ENCODE data around the gene XPC.

Gene XPC

DNA sequence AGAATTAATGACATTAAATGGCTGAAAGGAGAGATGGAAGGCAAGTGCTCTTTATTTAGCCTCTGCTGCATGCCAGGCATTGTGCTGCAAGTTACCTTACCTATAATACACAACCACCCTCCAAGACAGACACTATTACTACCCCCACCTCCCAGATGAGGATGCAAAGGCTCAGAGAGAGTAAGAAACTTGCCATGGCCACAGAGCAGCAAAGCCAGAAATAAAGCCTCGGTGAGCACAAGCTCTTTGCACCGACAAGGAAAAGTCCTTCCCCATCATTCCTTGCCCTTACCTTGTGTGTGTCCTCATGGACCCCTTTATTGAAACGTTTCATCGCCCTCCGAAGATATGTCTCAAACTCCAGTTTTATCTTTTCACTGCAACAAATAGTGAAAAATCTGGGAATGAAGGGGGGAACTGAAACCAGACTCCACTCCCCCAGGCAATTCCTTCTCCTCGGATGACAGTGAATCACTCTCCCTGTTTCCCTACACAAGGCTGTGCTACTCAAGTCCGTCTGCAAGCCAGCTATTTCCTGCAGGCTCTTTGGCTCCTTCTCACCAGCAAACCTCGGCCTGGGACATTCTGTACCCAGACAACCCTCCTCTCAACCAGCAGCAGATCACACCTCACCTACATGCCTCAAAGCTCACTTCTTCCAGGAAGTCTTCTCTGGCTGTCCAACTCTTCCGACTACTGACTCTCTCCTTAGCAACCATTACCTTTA lies 11.4 kb downstream of the XPC start:
- DNase-seq (ENCODE audit: low read depth), result no peak
- in situ Hi-C loops (cut with HindIII; ENCODE audit: low sequenced_read_pairs), result loop anchor here (5.0 kb wide), 1 partner anchor 45 kb away; no protein-coding TSS in a partner anchor
- no peak overlapping the region for H3K4me3 ChIP-seq (ENCODE audit: low read depth, low read length)
- TF ChIP-seq, protein P1, sequence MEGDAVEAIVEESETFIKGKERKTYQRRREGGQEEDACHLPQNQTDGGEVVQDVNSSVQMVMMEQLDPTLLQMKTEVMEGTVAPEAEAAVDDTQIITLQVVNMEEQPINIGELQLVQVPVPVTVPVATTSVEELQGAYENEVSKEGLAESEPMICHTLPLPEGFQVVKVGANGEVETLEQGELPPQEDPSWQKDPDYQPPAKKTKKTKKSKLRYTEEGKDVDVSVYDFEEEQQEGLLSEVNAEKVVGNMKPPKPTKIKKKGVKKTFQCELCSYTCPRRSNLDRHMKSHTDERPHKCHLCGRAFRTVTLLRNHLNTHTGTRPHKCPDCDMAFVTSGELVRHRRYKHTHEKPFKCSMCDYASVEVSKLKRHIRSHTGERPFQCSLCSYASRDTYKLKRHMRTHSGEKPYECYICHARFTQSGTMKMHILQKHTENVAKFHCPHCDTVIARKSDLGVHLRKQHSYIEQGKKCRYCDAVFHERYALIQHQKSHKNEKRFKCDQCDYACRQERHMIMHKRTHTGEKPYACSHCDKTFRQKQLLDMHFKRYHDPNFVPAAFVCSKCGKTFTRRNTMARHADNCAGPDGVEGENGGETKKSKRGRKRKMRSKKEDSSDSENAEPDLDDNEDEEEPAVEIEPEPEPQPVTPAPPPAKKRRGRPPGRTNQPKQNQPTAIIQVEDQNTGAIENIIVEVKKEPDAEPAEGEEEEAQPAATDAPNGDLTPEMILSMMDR (IDR thresholded peaks at IDR 0.05; ENCODE audit: low read depth, low read length, missing control alignments), result no peak

DNA sequence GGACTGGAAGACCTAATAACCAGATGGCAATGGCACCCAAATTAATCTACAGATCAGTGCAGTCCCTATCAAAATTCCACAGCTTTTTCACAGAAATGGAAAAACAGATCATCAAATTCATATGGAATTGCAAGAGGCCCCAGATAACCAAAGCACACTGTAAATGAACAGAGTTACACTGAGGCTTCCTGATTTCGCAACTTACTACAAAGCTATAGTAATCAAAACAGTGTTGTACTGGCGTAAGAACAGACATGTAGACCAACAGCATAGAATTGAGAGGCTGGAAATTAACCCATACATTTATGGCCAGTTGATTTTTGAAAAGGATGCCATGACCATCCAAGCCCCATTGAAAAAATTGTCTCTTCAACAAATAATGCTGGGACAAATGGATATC lies 16.2 kb downstream of the XPC start:
- H3K4me3 ChIP-seq (ENCODE audit: low read depth, low read length), result no peak overlapping the region
- TF ChIP-seq, protein P1 (IDR thresholded peaks at IDR 0.05; ENCODE audit: low read depth, low read length, missing control alignments), result no peak
- in situ Hi-C loops (cut with HindIII; ENCODE audit: low sequenced_read_pairs), result no loop called here
- DNase-seq (ENCODE audit: low read depth), result no peak

DNA sequence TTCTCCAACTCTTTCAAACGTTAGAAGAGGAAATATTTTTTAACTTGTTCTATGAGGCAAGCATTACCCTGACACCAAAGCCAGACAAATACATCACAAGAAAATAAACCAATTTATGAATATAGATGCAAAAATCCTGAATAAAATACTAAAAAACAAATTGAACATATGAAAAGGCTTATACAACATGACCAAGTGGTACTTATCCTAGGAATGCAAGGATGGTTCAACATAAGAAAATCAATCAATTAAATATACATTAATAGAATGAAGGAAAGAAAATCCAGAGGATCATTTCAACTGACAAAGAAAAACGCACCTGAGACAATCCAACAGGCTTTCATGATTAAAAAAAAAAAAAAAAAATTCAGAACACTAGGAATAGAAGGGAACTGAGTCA lies 17.1 kb downstream of the XPC start:
- no peak for DNase-seq (ENCODE audit: low read depth)
- TF ChIP-seq, protein P1 (IDR thresholded peaks at IDR 0.05; ENCODE audit: low read depth, low read length, missing control alignments), result no peak
- in situ Hi-C loops (cut with HindIII; ENCODE audit: low sequenced_read_pairs), result no loop called here
- H3K4me3 ChIP-seq (ENCODE audit: low read depth, low read length), result no peak overlapping the region

DNA sequence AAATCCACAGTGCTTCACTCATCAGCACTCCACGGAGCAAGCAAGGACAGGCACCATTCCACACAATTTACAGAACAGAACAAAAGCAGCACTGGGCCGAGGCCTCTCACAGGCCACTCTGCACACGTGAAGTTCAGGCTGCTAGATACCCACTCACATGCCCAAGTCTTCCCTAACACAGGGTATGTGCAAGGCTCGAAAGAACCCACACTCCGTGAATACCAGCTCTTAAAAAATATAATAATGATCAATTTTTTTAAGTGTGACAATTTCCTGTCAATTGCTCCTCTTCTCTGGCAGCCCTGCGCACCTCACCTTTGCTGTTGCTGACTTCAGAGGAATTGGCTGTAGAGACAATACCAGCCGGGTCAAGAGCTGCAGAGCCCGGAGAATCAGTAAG lies 19.0 kb downstream of the XPC start:
- H3K4me3 ChIP-seq (ENCODE audit: low read depth, low read length), result no peak overlapping the region
- in situ Hi-C loops (cut with HindIII; ENCODE audit: low sequenced_read_pairs), result no loop called here
- TF ChIP-seq, protein P1 (IDR thresholded peaks at IDR 0.05; ENCODE audit: low read depth, low read length, missing control alignments), result no peak
- no peak for DNase-seq (ENCODE audit: low read depth)

DNA sequence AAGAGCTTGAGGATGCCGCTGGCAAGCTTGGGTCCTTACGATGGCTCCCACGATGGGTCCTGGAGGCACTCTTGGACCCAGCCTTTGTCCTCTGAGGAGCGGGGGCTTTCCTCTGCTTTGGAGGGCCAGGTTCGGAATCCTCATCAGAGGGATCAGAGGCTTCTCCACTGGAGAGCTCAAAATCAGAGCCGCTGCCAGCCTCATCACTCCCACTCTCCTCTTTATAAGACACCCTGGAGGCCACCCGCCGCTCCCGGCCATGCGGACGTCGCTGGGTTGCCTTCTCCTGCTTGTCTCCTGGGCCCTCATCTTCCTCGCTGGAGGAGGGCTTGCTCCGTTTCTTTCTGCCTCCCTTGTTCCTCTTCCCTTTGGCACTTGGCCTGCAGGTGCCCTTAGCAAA lies 20.0 kb downstream of the XPC start:
- no peak for DNase-seq (ENCODE audit: low read depth)
- H3K4me3 ChIP-seq (ENCODE audit: low read depth, low read length), result no peak overlapping the region
- TF ChIP-seq, protein P1 (IDR thresholded peaks at IDR 0.05; ENCODE audit: low read depth, low read length, missing control alignments), result no peak
- in situ Hi-C loops (cut with HindIII; ENCODE audit: low sequenced_read_pairs), result no loop called here

DNA sequence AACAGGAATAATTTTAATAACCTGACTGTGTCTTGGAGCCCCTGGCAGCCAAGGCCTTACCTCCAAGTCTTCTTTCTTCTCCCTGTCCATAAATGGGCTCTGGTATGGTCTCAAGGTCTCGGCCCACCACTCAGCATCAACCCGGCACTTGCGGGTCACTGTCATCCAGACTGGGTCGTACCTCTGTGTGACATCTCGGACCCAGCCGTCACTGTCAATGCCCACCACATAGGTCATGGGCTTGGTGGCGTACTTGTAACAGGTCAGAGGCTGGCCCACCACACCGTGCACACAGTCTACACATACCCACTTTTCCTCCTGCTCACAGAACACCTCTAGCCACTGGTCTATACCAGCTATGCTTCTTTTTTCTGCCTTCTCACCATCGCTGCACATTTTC lies 20.4 kb downstream of the XPC start:
- H3K4me3 ChIP-seq (ENCODE audit: low read depth, low read length), result no peak overlapping the region
- no peak for DNase-seq (ENCODE audit: low read depth)
- in situ Hi-C loops (cut with HindIII; ENCODE audit: low sequenced_read_pairs), result no loop called here

More for the DNA sequence above, 20.4 kb downstream of the XPC start:
- TF ChIP-seq, protein P1 (IDR thresholded peaks at IDR 0.05; ENCODE audit: low read depth, low read length, missing control alignments), result no peak
